Activated naive CD4-positive, alpha-beta T cell treated with anti-CD3 and anti-CD28 coated beads, Interleukin-2, amount 50 U/mL, for 24 hours (primary cell): ENCODE results near the gene SFMBT2.
"Not testable (repeated sequence)": the region's sequence is repeated elsewhere in the genome, so short reads cannot be mapped to it uniquely, and the experiment has no call there.

ENCODE experiments used
- H3K27ac Mint-ChIP-seq: one replicate; pipeline ENCODE4 v1.8.0; 2021; ENCODE audit warnings: mild to moderate bottlenecking, mixed read lengths
- H3K27me3 Mint-ChIP-seq: one replicate; pipeline ENCODE4 v1.8.0; 2021; ENCODE audit warnings: mixed read lengths
- H3K36me3 Mint-ChIP-seq: one replicate; pipeline ENCODE4 v1.8.0; 2021; ENCODE audit warnings: mixed read lengths
- H3K4me1 Mint-ChIP-seq: one replicate; pipeline ENCODE4 v1.8.0; 2021; ENCODE audit warnings: mixed read lengths
- H3K4me3 Mint-ChIP-seq: one replicate; pipeline ENCODE4 v1.8.0; 2021; ENCODE audit warnings: mild to moderate bottlenecking, mixed read lengths
- H3K9me3 Mint-ChIP-seq: one replicate; pipeline ENCODE4 v1.8.0; 2021; ENCODE audit warnings: mixed read lengths

SFMBT2 gene

DNA sequence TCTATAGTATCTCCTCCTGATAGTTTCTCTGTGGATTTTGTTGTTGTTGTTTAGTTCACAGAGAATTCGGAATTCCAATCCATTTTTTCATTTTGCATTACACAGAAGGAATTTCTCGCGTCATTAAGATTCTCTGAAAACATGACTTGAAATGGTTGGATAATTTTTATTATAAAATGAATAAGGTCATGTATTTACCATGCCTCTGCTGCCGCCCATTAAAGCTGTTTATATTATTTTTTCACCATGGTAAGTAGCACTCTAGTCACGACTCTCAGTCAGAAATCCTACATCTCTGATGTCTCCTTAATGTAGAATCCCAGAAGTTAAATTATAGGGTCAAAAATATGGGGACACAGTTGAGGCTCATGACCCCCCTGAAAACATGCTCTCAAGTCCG lies 19.1 kb downstream of the SFMBT2 start:
- Mint-ChIP-seq H3K27me3 (no peaks in the 10 kb centered on the region), H3K9me3 (no peaks in the 10 kb centered on the region), H3K4me1 (peaks cover 86% of the 10 kb centered on the region), H3K4me3 (no peak overlapping the region), H3K36me3 (peaks cover 8% of the 10 kb centered on the region), H3K27ac (peak overlapping the region; percentile 21)

- not testable (repeated sequence) for H3K4me3 Mint-ChIP-seq, H3K9me3 Mint-ChIP-seq, H3K36me3 Mint-ChIP-seq, H3K27me3 Mint-ChIP-seq
- Mint-ChIP-seq H3K27ac (peak overlapping the region; percentile 59), H3K4me1 (peaks cover 87% of the 10 kb centered on the region)
Observed at GRCh38 chr10:7390689-7391110, 20.1 kb downstream of the SFMBT2 start.

- peaks cover 5% of the 10 kb centered on the region for H3K36me3 Mint-ChIP-seq
- peak overlapping the region; percentile 59 for H3K4me3 Mint-ChIP-seq
- peak overlapping the region; percentile 76 for H3K27ac Mint-ChIP-seq
- peaks cover 89% of the 10 kb centered on the region for H3K4me1 Mint-ChIP-seq
- H3K9me3 Mint-ChIP-seq: no peaks in the 10 kb centered on the region
- H3K27me3 Mint-ChIP-seq: no peaks in the 10 kb centered on the region
Observed at GRCh38 chr10:7389844-7390243, 21.0 kb downstream of the SFMBT2 start.

DNA sequence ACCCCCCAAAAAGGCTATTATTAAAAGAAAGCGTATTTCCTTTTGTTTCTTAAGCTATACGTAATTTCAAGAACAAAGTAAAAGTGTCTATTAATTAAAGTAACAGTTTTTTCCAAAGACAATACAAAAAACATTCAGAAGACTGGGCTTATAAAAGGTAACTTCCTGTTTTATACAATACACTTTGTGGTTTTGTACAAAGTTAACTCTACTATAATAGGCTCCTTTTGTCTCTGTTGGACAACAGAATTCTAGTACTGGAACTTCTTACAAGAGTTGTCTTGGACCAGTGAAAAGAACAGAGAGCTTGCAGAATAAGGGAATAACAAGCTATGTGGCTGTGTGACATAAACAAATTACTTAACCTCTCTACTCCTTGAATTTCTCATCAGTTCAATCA lies 21.5 kb downstream of the SFMBT2 start:
- Mint-ChIP-seq H3K36me3 (peaks cover 3% of the 10 kb centered on the region), H3K4me3 (peak overlapping the region; percentile 59), H3K9me3 (no peaks in the 10 kb centered on the region), H3K4me1 (peaks cover 89% of the 10 kb centered on the region), H3K27ac (peak overlapping the region; percentile 76), H3K27me3 (no peaks in the 10 kb centered on the region)

DNA sequence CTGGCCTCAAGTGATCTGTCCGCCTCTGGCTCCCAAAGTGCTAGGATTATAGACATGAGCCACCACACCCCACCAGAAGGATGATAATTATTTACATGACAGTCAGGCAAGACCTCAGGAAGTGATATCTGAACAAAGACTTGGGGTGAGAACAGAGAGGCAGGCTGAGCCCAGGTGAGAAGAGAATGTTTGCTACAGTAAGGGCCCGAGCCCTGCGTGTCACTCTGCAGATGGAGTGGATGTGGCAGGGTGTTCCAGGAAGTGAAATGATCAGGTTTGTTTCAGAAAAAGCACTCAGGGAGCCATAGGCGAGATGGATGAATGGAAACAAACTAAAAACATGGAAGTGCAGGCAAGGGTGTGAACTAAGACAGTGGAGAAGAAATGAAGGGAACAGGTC lies 22.2 kb downstream of the SFMBT2 start:
- peaks cover 3% of the 10 kb centered on the region for H3K36me3 Mint-ChIP-seq
- peak overlapping the region; percentile 71 for H3K4me3 Mint-ChIP-seq
- peaks cover 84% of the 10 kb centered on the region for H3K4me1 Mint-ChIP-seq
- no peaks in the 10 kb centered on the region for H3K27me3 Mint-ChIP-seq
- H3K9me3 Mint-ChIP-seq: no peaks in the 10 kb centered on the region
- peak overlapping the region; percentile 97 for H3K27ac Mint-ChIP-seq

GRCh38 chr10:7388149-7388548 lies 22.7 kb downstream of the SFMBT2 start:
- Mint-ChIP-seq H3K4me1 (peaks cover 86% of the 10 kb centered on the region), H3K27ac (peak overlapping the region; percentile 33)
- not testable (repeated sequence) for H3K9me3 Mint-ChIP-seq, H3K27me3 Mint-ChIP-seq, H3K4me3 Mint-ChIP-seq, H3K36me3 Mint-ChIP-seq

DNA sequence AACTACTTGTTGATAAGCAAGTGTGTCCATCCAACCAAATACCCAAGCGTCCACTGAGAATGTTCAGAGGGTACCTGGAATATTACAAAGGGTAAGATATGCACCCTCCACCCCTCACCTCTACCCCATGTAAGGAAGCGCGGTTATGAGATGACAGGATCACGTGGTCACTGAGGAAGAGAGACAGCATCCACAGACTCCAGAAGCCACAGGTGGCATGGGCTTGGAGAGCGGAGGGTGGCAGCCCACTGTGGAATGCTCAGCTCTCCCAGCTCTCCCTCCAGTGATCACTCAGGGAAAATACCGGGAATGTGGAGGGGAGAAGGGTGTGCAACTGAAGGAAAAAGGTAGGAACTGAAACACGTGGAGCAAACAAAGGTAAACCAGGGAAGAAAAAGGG lies 25.7 kb downstream of the SFMBT2 start:
- H3K27ac Mint-ChIP-seq: peak overlapping the region; percentile 15
- no peaks in the 10 kb centered on the region for H3K9me3 Mint-ChIP-seq
- H3K36me3 Mint-ChIP-seq: peaks cover 5% of the 10 kb centered on the region
- H3K4me3 Mint-ChIP-seq: no peak overlapping the region
- H3K4me1 Mint-ChIP-seq: peaks cover 83% of the 10 kb centered on the region
- no peaks in the 10 kb centered on the region for H3K27me3 Mint-ChIP-seq

GRCh38 chr10:7383442-7383841 lies 27.4 kb downstream of the SFMBT2 start:
- Mint-ChIP-seq H3K27ac (peak overlapping the region; percentile 96), H3K4me1 (peaks cover 76% of the 10 kb centered on the region), H3K27me3 (no peaks in the 10 kb centered on the region), H3K36me3 (peaks cover 13% of the 10 kb centered on the region), H3K4me3 (peak overlapping the region; percentile 65), H3K9me3 (no peaks in the 10 kb centered on the region)

DNA sequence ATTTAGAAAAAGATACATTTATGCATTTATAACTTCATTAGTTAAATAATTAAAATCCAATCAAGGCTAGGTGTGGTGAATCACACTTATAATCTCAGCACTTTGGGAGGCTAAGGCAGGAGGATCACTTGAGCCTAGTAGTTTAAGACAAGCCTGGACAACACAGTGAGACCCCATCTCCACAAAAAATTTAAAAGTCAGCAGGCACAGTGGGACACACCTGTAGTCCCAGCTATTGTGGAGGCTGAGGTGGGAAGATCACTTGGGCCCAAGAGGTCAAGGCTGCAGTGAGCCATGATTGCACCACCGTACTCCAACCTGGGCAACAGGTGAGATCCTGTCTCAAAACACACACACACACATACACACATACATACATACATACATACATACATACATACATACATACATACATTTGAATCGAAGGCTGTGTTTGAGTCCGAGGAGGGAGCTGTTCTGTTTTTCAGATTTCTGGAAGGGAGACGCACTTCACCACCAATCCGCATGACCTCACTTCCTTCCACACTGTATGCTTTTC lies 30.1 kb downstream of the SFMBT2 start:
- Mint-ChIP-seq H3K36me3 (peaks cover 21% of the 10 kb centered on the region), H3K27me3 (no peaks in the 10 kb centered on the region), H3K4me1 (peaks cover 68% of the 10 kb centered on the region), H3K27ac (peak overlapping the region; percentile 18), H3K9me3 (no peaks in the 10 kb centered on the region), H3K4me3 (no peak overlapping the region)

DNA sequence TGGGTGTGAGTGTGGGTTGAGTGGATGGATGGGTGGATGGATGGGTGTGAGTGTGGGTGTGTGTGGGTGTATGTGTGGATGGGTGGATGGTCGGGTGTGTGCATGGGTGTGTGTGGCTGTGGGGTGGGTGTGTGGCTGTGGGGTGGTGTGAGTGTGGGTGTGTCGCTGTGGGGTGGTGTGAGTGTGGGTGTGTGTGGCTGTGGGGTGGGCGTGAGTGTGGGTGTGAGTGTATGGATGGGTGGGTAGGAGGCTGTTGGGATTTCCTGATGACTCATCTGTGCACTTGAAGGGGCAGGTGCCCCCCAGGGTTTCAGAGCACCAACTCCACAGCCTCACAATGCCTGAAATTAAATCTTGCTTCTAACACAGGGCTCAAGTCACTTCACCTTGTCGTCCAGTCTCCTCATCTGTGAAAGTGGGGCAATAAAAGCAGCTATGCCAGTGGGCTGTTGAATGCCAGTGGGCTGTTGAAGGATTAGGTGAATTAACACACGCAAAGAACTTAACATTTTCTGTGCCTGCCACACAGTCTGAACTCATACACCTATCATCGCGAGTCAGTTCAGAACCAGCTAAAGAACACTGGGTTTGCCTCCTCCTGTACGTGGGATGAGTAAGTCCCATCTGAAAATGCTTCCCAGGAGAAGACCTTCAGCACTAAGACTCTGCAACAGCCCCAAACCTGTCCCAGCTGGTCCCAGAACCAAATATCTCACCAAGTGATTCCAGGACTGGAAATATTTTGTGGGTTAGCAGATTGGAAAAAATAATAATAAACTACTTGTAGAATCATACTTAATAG lies 32.0 kb downstream of the SFMBT2 start:
- H3K27me3 Mint-ChIP-seq: no peaks in the 10 kb centered on the region
- H3K4me3 Mint-ChIP-seq: no peak overlapping the region
- H3K36me3 Mint-ChIP-seq: peaks cover 24% of the 10 kb centered on the region
- no peaks in the 10 kb centered on the region for H3K9me3 Mint-ChIP-seq
- peaks cover 64% of the 10 kb centered on the region for H3K4me1 Mint-ChIP-seq
- H3K27ac Mint-ChIP-seq: peak overlapping the region; percentile 80

DNA sequence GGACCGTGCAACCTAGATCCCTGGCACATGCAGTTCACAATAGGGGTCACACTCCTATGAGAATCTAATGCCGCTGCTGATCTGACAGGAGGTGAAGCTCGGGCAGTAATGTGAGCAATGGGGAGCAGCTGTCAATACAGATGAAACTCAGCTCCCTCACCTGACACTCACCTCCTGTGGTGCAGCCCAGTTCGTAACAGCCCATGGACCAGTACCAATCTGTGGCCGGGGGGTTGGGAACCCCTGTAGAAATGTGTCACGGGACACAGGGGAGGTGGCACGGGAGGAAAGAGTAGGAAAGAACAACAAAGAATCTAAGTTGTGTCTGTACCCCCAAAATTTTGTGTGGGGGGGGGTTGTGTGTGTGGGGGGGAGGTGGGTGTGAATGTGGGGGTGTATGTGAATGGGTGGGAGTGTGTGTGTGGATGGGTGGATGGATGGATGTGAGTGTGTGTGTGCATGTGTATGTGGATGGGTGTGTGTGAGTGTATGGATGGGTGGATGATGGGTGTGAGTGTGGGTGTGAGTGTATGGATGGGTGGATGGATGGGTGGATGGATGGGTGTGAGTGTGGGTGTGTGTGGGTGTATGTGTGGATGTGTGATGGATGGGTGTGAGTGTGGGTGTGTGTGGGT lies 33.1 kb downstream of the SFMBT2 start:
- H3K27me3 Mint-ChIP-seq: no peaks in the 10 kb centered on the region
- peaks cover 58% of the 10 kb centered on the region for H3K4me1 Mint-ChIP-seq
- peak overlapping the region; percentile 88 for H3K27ac Mint-ChIP-seq
- H3K36me3 Mint-ChIP-seq: peaks cover 33% of the 10 kb centered on the region
- H3K4me3 Mint-ChIP-seq: peak overlapping the region; percentile 39
- no peaks in the 10 kb centered on the region for H3K9me3 Mint-ChIP-seq

GRCh38 chr10:7374795-7375194 lies 36.0 kb downstream of the SFMBT2 start:
- Mint-ChIP-seq H3K36me3 (peaks cover 35% of the 10 kb centered on the region), H3K4me1 (peaks cover 41% of the 10 kb centered on the region)

DNA sequence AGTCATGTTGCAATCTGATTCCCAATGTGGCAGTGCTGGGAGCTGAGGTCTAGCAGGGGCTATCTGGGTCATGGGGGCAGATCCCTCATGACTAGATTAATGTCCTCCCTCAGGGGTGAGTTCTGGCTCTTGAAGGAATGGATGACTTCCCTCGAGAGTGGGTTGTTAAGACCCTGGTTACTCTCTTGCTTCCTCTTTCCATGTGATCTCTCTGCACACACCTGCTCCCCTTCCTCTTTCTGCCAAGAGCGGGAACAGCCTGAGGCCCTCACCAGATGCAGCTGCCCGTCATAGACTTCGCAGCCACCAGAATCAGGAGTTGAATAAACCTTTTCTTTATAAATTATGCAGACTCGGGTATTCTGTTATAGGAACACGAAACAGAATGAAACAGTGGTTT lies 37.8 kb downstream of the SFMBT2 start:
- Mint-ChIP-seq H3K4me1 (peaks cover 33% of the 10 kb centered on the region), H3K9me3 (no peaks in the 10 kb centered on the region), H3K4me3 (no peak overlapping the region), H3K27ac (no peak overlapping the region), H3K27me3 (no peaks in the 10 kb centered on the region), H3K36me3 (peaks cover 37% of the 10 kb centered on the region)

More at GRCh38 chr10:7374795-7375194, 36.0 kb downstream of the SFMBT2 start:
- Mint-ChIP-seq H3K27ac (no peak overlapping the region), H3K4me3 (no peak overlapping the region), H3K9me3 (no peaks in the 10 kb centered on the region), H3K27me3 (no peaks in the 10 kb centered on the region)

DNA sequence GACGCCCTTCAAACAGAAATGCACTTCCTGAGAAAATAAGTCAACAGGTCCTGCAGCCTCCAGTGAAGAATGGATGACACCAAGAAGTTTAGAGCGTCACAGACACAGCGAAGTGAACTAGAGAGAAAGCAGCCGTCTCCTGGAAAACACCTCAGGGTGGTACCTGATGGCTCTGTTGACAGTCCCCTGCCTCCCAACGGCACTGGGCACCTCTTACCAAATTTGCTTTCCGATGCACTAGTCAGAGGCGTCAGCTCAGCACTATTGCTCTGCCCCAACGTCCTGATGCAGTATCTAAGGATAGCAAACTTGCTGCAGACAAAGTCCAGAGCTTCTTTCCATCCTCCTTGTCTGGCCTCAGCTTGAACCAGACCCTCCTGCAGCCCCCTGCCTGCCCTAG lies 38.3 kb downstream of the SFMBT2 start:
- Mint-ChIP-seq H3K4me3 (no peak overlapping the region), H3K9me3 (no peaks in the 10 kb centered on the region)

GRCh38 chr10:7370511-7370910 lies 40.3 kb downstream of the SFMBT2 start:
- no peak overlapping the region for H3K4me3 Mint-ChIP-seq
- peaks cover 28% of the 10 kb centered on the region for H3K4me1 Mint-ChIP-seq
- H3K27ac Mint-ChIP-seq: no peak overlapping the region
- no peaks in the 10 kb centered on the region for H3K9me3 Mint-ChIP-seq
- peaks cover 33% of the 10 kb centered on the region for H3K36me3 Mint-ChIP-seq
- no peaks in the 10 kb centered on the region for H3K27me3 Mint-ChIP-seq

More for the DNA sequence above, 38.3 kb downstream of the SFMBT2 start:
- no peaks in the 10 kb centered on the region for H3K27me3 Mint-ChIP-seq
- H3K27ac Mint-ChIP-seq: no peak overlapping the region
- H3K36me3 Mint-ChIP-seq: peaks cover 33% of the 10 kb centered on the region
- H3K4me1 Mint-ChIP-seq: peaks cover 30% of the 10 kb centered on the region
